Measurements from ENCODE around the gene ANXA2R.
A peak's percentile ranks its signal among the peaks of the same experiment; 100 is the strongest.
"Not testable (repeated sequence)": the region's sequence is repeated elsewhere in the genome, so short reads cannot be mapped to it uniquely, and the experiment has no call there.

The ANXA2R gene

GRCh38 chr5:43027054-43027785, 12.9 kb downstream of the ANXA2R start:
- no peak for DNase-seq

DNA sequence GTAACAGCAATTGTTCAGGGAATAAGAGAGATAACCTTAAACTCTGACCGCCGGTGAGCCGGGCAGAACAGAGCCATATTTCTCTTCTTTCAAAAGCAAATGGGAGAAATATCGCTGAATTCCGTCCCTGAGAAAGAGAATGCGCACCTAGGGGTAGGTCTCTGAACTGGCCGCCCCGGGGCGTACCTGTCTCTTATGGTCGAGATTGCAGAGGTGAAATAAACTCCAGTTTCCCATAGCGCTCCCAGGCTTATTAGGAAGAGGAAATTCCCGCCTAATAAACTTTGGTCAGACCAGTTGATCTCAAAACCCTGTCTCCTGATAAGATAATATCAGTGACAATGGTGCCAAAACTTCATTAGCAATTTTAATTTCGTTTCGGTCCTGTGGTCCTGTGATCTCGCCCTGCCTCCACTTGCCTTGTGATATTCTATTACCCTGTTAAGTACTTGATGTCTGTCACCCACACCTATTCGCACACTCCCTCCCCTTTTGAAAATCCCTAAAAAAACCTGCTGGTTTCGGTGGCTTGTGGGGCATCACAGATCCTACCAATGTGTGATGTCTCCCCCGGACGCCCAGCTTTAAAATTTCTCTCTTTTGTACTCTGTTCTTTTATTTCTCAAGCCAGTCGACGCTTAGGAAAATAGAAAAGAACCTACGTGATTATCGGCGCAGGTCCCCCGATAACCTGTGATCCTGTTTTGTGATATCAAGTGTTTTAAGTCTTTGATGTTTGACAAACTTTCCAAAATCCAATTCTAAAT, 14.8 kb downstream of the ANXA2R start:
- DNase-seq: not testable (repeated sequence)

DNA sequence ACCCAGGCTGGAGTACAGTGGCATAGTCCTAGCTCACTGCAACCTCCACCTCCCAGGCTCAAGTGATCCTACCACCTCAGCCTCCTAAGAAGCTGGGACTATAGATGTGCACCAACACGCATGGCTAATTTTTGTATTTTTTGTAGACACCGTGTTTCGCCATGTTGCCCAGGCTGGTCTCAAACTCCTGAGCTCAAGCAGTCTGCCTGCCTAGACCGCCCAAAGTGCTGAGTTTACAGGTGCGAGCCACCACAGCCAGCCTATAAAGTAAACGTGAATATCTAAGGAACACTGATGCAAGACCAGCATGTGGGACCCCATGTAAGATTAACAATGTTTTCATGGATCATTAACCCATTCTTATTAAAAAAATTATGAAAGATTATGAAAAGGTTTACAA, 15.9 kb downstream of the ANXA2R start:
- no peak for DNase-seq

GRCh38 chr5:43021151-43021550, 19.0 kb downstream of the ANXA2R start:
- DNase-seq: no peak

DNA sequence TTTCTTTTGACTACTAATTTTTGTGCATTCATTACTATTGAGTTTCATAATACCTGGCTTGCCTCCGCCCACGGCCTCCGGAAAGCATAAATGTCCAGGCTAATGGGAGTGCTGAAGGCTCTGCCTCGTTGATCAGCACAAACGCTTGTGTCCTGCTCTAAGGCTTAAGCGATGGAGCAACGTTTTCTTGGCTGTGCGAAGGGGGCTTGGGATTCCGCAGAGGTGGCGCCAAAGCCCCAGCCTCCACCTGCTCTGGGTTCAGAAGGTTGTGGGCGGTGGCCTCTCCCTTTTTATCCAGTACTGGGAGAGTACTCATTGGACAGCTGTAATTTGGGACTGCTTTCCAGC, 19.7 kb downstream of the ANXA2R start:
- DNase-seq: peak in 2 of 4 experiments; percentile 25 to 33

DNA sequence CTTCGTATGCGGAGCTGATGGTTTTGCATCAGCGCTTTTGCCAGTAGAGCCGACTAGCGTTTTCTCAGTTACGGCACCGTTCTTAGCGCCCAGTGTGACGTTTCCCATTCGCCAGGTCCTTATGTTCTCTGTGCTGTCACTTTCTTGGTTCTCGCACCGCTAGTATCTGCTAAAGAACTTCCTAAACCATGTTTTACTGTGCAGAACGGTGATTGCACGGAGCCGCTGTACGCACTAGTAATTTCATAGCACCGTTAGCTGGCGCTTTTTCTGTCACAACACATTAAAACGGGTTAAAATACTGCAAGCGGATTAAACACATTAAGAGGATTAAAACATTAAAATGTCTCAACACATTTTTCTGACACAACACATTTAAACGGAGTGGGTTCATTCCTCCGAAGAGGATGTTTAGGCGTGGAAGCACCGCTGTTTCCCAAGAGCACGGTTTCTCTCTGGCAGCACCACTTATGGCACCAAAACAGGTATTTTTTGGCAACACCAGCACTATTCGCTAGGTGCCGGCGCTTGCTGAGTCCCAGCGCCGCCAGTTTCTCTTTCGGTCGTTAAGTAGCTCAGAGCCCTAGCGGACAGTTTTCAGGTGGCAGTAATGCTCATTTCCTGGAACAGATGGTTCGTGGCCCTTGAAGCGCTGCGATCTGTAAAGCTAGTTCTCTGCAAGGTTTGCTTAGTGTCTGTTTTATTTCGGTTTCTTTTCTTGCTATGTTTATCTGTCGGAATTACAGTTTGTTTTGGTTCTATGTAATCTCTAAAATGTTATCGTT, 20.3 kb downstream of the ANXA2R start:
- DNase-seq: peak; percentile 53 to 79 (median 67)

DNA sequence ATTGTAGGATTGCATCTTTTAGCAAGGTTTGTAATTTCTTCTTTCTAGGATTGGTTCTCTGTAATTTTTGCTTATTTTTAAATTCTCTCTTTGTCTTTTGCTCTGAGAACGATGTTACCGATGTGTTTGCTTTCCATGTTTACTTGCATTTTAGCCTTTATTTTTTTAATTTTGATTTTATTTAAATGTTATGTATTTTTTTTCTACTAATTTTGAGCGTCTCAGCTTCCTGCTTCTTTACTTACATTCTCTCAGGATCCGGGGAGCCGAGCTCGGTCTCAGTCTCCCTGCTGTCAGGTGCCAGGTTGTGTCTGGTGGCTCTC, 20.9 kb downstream of the ANXA2R start:
- no peak for DNase-seq

DNA sequence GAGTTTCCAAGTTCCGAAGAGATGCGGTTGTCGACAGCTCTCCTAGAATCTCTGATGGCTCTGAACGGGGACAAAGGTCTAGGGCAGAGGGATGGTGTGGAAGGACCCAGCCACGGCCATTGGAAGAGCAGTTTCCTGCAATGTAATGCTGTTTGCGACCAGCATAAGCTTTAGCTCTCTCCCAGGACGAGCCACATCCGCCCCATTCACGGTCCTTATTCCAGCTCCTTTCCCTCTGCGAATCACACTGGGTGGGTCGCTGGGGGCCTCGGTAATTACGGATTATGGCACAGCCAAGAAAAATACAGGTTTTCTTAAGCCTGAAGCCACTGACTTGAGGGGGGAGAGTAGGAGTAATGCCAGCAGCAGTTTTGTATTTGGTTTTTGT, 22.7 kb downstream of the ANXA2R start:
- DNase-seq: peak in 1 of 4 experiments; percentile 20

GRCh38 chr5:43016217-43016779, 23.8 kb downstream of the ANXA2R start:
- no peak for DNase-seq

DNA sequence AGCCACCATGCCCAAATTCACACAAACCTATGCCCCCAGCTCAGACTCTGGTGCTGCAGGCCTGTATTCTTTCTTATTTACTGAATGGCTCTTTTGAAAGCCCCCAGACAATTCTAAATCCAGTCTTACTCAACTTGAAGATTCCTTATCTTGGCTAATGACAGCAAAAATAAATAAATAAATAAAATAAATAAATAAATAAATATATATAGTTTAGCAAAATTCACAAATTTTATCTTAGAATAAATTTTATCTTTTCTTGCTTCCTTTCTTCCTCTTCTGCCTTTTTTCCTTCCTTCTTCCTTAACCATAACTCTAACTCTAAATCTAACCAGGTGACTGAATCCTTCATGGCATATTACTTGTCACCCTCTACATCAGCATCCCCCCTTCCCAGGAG, 25.6 kb downstream of the ANXA2R start:
- DNase-seq: no peak

DNA sequence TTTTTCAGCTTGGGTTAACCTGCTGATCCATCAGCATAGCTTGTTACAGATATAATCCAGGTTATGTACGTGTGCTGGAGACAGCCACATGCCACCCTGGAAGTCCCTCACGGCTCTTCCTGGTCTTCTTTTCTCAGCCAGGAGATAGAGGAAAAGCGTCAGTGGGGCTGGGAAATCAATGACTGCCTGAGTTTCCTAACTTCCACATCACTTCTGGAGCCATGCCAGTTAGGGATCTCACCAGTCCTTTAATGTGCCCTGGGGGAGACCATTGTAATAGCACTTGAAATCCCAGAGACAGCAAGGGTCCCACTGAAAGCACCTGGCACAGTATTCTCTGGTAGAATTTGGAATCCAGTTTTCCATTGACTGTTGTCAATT, 29.2 kb downstream of the ANXA2R start:
- no peak for DNase-seq

DNA sequence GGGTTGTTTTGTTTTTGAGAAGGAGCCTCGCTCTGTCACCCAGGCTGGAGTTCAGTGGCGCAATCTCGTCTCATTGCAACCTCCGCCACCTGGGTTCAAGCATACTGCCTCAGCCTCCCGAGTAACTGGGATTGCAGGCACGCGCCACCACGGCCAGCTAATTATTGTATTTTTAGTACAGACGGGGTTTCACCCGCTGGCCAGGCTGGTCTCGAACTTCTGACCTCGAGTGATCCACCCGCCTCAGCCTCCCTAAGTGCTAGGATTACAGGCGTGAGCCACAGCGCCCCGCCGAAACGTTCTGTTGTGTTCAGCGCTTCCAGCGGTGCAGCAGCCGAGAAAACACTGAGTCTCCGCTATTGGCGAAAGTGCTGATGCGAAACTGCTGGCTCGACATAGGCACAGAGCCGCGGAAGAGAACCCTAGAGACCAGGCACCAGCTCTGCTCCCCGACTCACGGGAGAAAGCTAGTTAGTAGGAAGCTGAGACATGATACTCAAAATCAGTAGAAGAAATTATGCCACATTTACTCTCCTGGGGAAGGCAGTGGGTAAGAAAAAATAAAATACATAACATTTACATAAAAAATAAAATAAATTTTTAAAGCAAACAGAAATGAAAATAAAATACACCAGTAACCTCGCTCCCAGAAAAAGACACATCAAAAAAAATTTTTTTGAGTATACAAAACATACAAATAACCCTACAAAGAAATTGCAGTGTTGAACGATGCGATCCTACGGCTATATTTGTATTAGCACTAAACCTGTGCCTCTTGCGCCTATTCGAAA, 31.6 kb downstream of the ANXA2R start:
- peak; percentile 74 to 79 (median 78) for DNase-seq

DNA sequence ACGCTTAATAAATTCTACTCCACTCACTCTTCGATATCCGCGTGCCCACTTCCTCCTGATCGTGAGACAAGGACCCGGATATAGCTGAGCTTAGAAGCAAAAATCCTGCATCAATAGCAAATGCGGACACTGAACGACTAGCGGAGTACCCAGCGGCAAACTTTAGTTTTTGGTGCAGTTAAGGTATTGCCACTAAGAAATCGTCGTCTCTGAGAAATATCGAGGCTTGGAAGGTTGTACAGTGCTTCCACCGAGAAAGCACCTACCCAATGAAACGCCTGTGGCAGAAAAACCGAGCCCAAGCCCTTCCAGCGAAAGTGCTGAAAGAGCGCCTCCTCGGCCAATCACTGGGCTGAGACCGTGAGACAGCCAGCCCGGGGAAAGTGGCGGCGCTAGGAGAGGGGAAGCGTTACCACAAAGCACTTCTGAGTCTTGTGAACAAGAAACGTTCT, 32.2 kb downstream of the ANXA2R start:
- DNase-seq: peak; percentile 36 to 66 (median 54)

GRCh38 chr5:43007246-43007910, 32.7 kb downstream of the ANXA2R start:
- peak; percentile 34 to 56 (median 54) for DNase-seq

- no peak for DNase-seq
These were observed 33.5 kb downstream of the ANXA2R start for GRCh38 chr5:43006424-43007202.

- no peak for DNase-seq
These were observed 35.1 kb downstream of the ANXA2R start for GRCh38 chr5:43005031-43005430.

DNA sequence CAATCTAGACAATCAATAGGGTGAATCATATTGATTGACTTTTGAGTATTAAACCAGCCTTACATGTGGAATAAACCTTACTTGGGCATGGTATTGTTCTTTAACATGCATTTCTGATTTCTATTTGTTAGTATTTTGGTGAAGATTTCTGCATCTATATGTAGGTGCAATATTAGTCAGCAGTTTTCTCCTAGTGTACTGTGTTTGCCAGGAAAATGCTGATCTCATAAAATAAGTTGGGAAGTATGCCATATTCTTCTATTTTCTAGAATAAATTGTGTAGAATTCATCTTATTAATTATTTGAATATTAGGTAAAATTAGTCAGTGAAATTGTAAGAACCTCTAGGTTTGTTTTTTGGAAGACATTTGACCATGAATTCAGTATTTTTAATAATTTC, 38.4 kb downstream of the ANXA2R start:
- DNase-seq: no peak

- no peak for DNase-seq
These were observed 39.2 kb downstream of the ANXA2R start for GRCh38 chr5:43000914-43001313.

DNA sequence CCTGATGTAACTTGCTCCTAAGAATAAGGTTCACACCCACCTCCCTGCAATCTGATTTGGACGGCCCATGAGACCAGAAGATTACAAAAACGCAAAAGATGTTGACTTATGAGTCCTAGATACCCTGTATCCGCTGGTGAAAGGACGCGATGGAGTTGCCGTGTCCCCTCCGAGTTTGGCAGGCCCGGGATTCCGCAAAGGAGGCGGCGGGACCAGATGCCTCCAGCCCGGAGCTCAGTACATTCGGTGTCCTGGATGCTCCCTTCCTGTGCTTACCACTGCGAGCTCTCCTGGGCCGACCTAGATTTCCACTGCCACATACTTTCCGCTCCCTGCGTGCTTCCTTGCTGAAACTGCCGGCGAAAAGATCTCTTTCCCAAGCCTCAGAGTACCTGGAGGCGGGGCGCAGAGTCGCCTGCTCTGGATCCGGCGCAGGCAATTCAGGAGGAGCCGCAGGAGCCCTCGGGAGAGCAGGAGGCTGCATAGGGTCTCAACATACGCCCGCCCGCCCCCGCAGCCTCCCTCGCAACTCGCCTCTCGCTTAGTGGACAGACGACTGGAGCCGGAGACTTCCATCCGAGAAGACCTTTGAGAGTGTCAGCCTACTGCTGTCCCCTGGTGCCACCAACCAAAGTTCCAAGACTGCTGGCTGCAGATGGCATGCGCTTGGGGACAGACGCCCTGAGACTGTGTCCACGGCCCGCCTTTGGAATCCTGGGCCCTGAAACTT, 39.8 kb downstream of the ANXA2R start:
- no peak for DNase-seq

DNA sequence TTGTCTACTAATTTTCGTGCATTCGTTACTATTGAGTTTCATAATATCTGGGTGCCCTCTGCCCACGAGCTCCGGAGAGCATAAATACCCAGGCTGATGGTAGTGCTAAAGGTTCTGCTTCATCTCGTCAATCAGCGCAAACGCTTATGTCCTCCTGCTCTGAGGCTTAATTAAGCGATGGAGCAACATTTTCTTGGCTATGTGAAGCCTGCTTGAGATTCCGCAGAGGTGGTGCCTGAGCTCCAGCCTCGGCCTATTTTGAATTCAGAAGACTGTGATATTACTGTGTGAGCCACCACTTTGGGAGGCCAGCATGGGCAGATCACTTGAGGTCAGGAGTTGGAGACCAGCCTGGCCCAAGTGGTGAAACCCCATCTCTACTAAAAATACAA, 44.8 kb downstream of the ANXA2R start:
- no peak for DNase-seq
